ENCODE data around the gene IFT43.

The IFT43 gene

GRCh38 chr14:76109087-76109880 lies 123.7 kb downstream of the IFT43 start:
- Mint-ChIP-seq H3K27me3 (peaks cover 16% of the 10 kb centered on the region), H3K4me1 (no peaks in the 10 kb centered on the region), H3K27ac (no peak overlapping the region), H3K4me3 (no peak overlapping the region), H3K9me3 (no peaks in the 10 kb centered on the region), H3K36me3 (no peaks in the 10 kb centered on the region)
- CTCF ChIA-PET: no interaction called here
- DNase-seq: no peak

- CTCF ChIA-PET: no interaction called here
- no peak overlapping the region for H3K4me3 Mint-ChIP-seq
- H3K9me3 Mint-ChIP-seq: no peaks in the 10 kb centered on the region
- DNase-seq: no peak
- peaks cover 23% of the 10 kb centered on the region for H3K27me3 Mint-ChIP-seq
- H3K4me1 Mint-ChIP-seq: no peaks in the 10 kb centered on the region
- H3K36me3 Mint-ChIP-seq: no peaks in the 10 kb centered on the region
- H3K27ac Mint-ChIP-seq: no peak overlapping the region
These were observed 127.5 kb downstream of the IFT43 start for GRCh38 chr14:76112889-76113624.

- no peak for DNase-seq
- no peaks in the 10 kb centered on the region for H3K36me3 Mint-ChIP-seq
- H3K4me3 Mint-ChIP-seq: no peak overlapping the region
- no peaks in the 10 kb centered on the region for H3K4me1 Mint-ChIP-seq
- H3K27me3 Mint-ChIP-seq: peaks cover 23% of the 10 kb centered on the region
- CTCF ChIA-PET: no interaction called here
- no peaks in the 10 kb centered on the region for H3K9me3 Mint-ChIP-seq
- H3K27ac Mint-ChIP-seq: no peak overlapping the region
These were observed 128.1 kb downstream of the IFT43 start for GRCh38 chr14:76113691-76114090.

GRCh38 chr14:76115010-76115422 lies 129.5 kb downstream of the IFT43 start:
- Mint-ChIP-seq H3K4me1 (no peaks in the 10 kb centered on the region), H3K4me3 (no peak overlapping the region), H3K9me3 (no peaks in the 10 kb centered on the region), H3K27ac (no peak overlapping the region), H3K27me3 (peaks cover 23% of the 10 kb centered on the region), H3K36me3 (no peaks in the 10 kb centered on the region)
- CTCF ChIA-PET: interaction anchor here (0.6 kb wide), 1 partner anchor 1562 kb away, joined by 3 read pairs; no protein-coding TSS in a partner anchor
- no peak for DNase-seq

GRCh38 chr14:76117789-76118484 lies 132.4 kb downstream of the IFT43 start:
- Mint-ChIP-seq H3K9me3 (no peaks in the 10 kb centered on the region), H3K4me3 (no peak overlapping the region), H3K27me3 (peaks cover 21% of the 10 kb centered on the region), H3K36me3 (no peaks in the 10 kb centered on the region), H3K27ac (no peak overlapping the region), H3K4me1 (no peaks in the 10 kb centered on the region)
- CTCF ChIA-PET: no interaction called here
- no peak for DNase-seq

GRCh38 chr14:76118594-76118993 lies 133.0 kb downstream of the IFT43 start:
- no peak overlapping the region for H3K4me3 Mint-ChIP-seq
- CTCF ChIA-PET: no interaction called here
- no peaks in the 10 kb centered on the region for H3K4me1 Mint-ChIP-seq
- H3K9me3 Mint-ChIP-seq: no peaks in the 10 kb centered on the region
- no peaks in the 10 kb centered on the region for H3K36me3 Mint-ChIP-seq
- no peak for DNase-seq
- no peak overlapping the region for H3K27ac Mint-ChIP-seq
- peaks cover 16% of the 10 kb centered on the region for H3K27me3 Mint-ChIP-seq

GRCh38 chr14:76121089-76121748 lies 135.7 kb downstream of the IFT43 start:
- H3K9me3 Mint-ChIP-seq: no peaks in the 10 kb centered on the region
- no peak overlapping the region for H3K4me3 Mint-ChIP-seq
- H3K27me3 Mint-ChIP-seq: peaks cover 11% of the 10 kb centered on the region
- no peaks in the 10 kb centered on the region for H3K36me3 Mint-ChIP-seq
- no peak overlapping the region for H3K27ac Mint-ChIP-seq
- CTCF ChIA-PET: no interaction called here
- no peaks in the 10 kb centered on the region for H3K4me1 Mint-ChIP-seq
- DNase-seq: no peak

- CTCF ChIA-PET: no interaction called here
- Mint-ChIP-seq H3K4me1 (no peaks in the 10 kb centered on the region), H3K36me3 (no peaks in the 10 kb centered on the region), H3K4me3 (no peak overlapping the region), H3K27ac (no peak overlapping the region), H3K27me3 (peaks cover 14% of the 10 kb centered on the region), H3K9me3 (no peaks in the 10 kb centered on the region)
- DNase-seq: no peak
These were observed 138.1 kb downstream of the IFT43 start for GRCh38 chr14:76123426-76124225.

GRCh38 chr14:76125511-76125910 lies 139.9 kb downstream of the IFT43 start:
- CTCF ChIA-PET: no interaction called here
- H3K27me3 Mint-ChIP-seq: peaks cover 21% of the 10 kb centered on the region
- peak overlapping the region; percentile 50 for H3K27ac Mint-ChIP-seq

GRCh38 chr14:76126076-76126475 lies 140.5 kb downstream of the IFT43 start:
- no peaks in the 10 kb centered on the region for H3K9me3 Mint-ChIP-seq
- peaks cover 2% of the 10 kb centered on the region for H3K36me3 Mint-ChIP-seq
- no peak overlapping the region for H3K4me3 Mint-ChIP-seq
- no peak overlapping the region for H3K27ac Mint-ChIP-seq
- no peaks in the 10 kb centered on the region for H3K4me1 Mint-ChIP-seq
- no peak for DNase-seq
- H3K27me3 Mint-ChIP-seq: peaks cover 26% of the 10 kb centered on the region
- CTCF ChIA-PET: no interaction called here

More at GRCh38 chr14:76125511-76125910, 139.9 kb downstream of the IFT43 start:
- no peaks in the 10 kb centered on the region for H3K9me3 Mint-ChIP-seq
- H3K4me1 Mint-ChIP-seq: no peaks in the 10 kb centered on the region
- H3K36me3 Mint-ChIP-seq: no peaks in the 10 kb centered on the region
- DNase-seq: no peak
- no peak overlapping the region for H3K4me3 Mint-ChIP-seq

- Mint-ChIP-seq H3K4me3 (no peak overlapping the region), H3K27me3 (peaks cover 54% of the 10 kb centered on the region), H3K4me1 (no peaks in the 10 kb centered on the region), H3K9me3 (no peaks in the 10 kb centered on the region), H3K36me3 (peaks cover 2% of the 10 kb centered on the region), H3K27ac (no peak overlapping the region)
- DNase-seq: no peak
- CTCF ChIA-PET: no interaction called here
These were observed 144.5 kb downstream of the IFT43 start for GRCh38 chr14:76129851-76130576.

GRCh38 chr14:76131071-76131965 lies 145.8 kb downstream of the IFT43 start:
- Mint-ChIP-seq H3K9me3 (no peaks in the 10 kb centered on the region), H3K4me1 (no peaks in the 10 kb centered on the region), H3K27ac (no peak overlapping the region), H3K27me3 (peaks cover 61% of the 10 kb centered on the region), H3K36me3 (peaks cover 2% of the 10 kb centered on the region), H3K4me3 (no peak overlapping the region)
- DNase-seq: no peak
- CTCF ChIA-PET: no interaction called here

All from activated naive CD4-positive, alpha-beta T cell treated with anti-CD3 and anti-CD28 coated beads, Interleukin-2, amount 10 ng/mL, durations not matched to agents 7 days and 5 days (primary cell).